WTC11 (cell line): Measurements from ENCODE around the gene TBRG4.

ENCODE experiments used
- JUN ChIP-seq: sonication (generic); formaldehyde crosslinking; IDR thresholded peaks from 2 replicates; pipeline ENCODE4 v1.8.0; 2023; ENCODE audit warnings: mild to moderate bottlenecking, missing genetic modification reagents
- ZNF121 ChIP-seq: sonication (generic); formaldehyde crosslinking; IDR thresholded peaks from 2 replicates; pipeline ENCODE4 v1.8.0; 2023; ENCODE audit warnings: missing genetic modification reagents
- TF ChIP-seq, protein P1 (sequence below): fragments of 200-600 bp; IDR thresholded peaks from 2 replicates; pipeline ENCODE4 v1.8.0; 2022; ENCODE audit warnings: antibody characterized with exemption
- TF ChIP-seq, protein P2 (sequence below): sonication (generic); formaldehyde crosslinking; IDR thresholded peaks from 2 replicates; pipeline ENCODE4 v1.8.0; 2022; ENCODE audit warnings: mild to moderate bottlenecking, missing genetic modification reagents

DNA sequence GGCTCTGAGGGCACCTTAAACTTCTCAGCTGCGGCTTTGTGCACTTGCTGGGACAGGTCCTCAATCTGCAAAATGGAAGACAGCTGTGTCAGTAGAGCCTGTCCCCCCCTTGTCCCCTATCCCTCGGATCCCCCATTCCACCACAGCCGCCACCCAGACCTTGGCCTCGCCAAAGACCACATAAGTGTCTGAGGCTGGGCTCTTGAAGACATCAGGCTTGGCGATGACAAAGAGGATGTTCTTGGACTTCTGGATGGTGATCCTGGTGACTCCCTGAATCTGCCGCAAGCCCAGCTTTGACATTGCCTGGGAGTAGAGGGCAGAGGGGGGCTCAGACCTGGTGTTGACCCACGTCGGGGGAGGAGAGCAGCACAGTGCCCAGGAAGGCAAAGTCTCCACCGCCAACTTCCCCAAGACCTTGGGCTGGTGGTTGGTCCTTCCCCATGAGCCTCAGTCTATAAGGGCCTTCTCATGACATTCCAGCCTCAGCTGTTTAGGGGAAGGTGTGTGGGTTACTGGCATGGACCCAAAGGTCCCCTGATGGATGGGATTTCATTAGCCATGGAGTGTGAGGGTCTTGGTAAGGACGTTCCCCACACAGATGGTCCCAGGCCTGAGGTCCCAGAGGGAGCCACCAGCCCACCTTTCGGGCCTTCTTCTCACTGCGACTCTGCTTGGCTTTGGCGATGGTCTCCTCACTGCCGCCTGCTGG lies 30.4 kb downstream of the TBRG4 start:
- TF ChIP-seq, protein P1, sequence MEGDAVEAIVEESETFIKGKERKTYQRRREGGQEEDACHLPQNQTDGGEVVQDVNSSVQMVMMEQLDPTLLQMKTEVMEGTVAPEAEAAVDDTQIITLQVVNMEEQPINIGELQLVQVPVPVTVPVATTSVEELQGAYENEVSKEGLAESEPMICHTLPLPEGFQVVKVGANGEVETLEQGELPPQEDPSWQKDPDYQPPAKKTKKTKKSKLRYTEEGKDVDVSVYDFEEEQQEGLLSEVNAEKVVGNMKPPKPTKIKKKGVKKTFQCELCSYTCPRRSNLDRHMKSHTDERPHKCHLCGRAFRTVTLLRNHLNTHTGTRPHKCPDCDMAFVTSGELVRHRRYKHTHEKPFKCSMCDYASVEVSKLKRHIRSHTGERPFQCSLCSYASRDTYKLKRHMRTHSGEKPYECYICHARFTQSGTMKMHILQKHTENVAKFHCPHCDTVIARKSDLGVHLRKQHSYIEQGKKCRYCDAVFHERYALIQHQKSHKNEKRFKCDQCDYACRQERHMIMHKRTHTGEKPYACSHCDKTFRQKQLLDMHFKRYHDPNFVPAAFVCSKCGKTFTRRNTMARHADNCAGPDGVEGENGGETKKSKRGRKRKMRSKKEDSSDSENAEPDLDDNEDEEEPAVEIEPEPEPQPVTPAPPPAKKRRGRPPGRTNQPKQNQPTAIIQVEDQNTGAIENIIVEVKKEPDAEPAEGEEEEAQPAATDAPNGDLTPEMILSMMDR, result no peak
- TF ChIP-seq JUN (CRISPR knock-in tag) (no peak), ZNF121 (CRISPR knock-in tag) (no peak)
- TF ChIP-seq, protein P2, sequence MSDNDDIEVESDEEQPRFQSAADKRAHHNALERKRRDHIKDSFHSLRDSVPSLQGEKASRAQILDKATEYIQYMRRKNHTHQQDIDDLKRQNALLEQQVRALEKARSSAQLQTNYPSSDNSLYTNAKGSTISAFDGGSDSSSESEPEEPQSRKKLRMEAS, result no peak
